Measurements from ENCODE around the gene GAD1. TPM values are rescaled to one million over a fixed set of nuclear protein-coding genes. Genes with fewer than 3 reads are reported as not detected.
A peak's percentile ranks its signal among the peaks of the same experiment; 100 is the strongest.

GAD1 gene
- polyA plus RNA-seq, 2 of the 4 experiments (the other 2 are of a cell fraction) = 0.15 to 0.48 TPM

DNA sequence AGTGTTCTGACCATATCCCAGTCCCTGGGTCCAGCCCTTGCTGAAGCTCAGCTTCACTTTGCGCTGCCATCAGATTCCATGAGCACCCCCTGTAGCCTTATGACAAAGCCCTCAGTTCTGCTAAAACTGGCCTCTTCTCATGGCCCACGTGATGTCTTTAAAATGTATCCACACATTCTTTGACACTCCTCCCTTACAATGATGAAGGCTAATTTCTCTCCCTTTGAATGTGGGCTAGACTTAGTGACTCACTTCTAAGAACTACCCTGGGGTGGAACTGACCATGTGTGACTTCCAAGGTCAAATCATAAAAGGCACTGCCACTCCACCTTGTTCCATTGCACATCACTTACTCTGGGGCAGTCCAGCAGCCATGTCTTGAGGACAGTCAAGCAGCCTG is 67.0 kb downstream of the GAD1 start:
- TF ChIP-seq ZFP36 (IDR thresholded peaks at IDR 0.05; ENCODE audit: borderline replicate concordance, partially characterized antibody) (no peak), MAX (IDR thresholded peaks at IDR 0.05) (no peak), EHMT2 (IDR thresholded peaks at IDR 0.05; ENCODE audit: low read depth) (no peak), RAD21 (conservative IDR thresholded peaks at IDR 0.05 in 1 of 2, IDR thresholded peaks at IDR 0.05 in 1 of 2) (no peak)
- TF ChIP-seq, protein P1, sequence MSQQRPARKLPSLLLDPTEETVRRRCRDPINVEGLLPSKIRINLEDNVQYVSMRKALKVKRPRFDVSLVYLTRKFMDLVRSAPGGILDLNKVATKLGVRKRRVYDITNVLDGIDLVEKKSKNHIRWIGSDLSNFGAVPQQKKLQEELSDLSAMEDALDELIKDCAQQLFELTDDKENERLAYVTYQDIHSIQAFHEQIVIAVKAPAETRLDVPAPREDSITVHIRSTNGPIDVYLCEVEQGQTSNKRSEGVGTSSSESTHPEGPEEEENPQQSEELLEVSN (IDR thresholded peaks at IDR 0.05; ENCODE audit: borderline replicate concordance, low read depth) = no peak
- no peak overlapping the region for H3K27ac ChIP-seq
- no peak for DNase-seq (ENCODE audit: low read depth in 1 of 2, low spot score in 1 of 2)
- FAIRE-seq = no peak
- H3K4me2 ChIP-seq = no peak overlapping the region
- WGBS (ENCODE audit: missing lambda C conversion rate) = 49% methylated on average over 2 of the region's 2 CpGs
- ChIA-PET CTCF (interaction anchor here (6.6 kb wide), 1 partner anchor 11 kb away, joined by 39 read pairs; no protein-coding TSS in a partner anchor), POLR2A (no interaction called here)
- ATAC-seq = no peak
- H3K4me3 ChIP-seq = no peak overlapping the region
- H3K9me3 ChIP-seq = no peaks in the 10 kb centered on the region
- no peaks in the 10 kb centered on the region for H3K4me1 ChIP-seq

GRCh38 chr2:170885130-170885791 is 68.6 kb downstream of the GAD1 start:
- ATAC-seq = peak; percentile 46 to 67; a peak in 4 of 6 replicates
- POLR2A ChIA-PET = no interaction called here
- Histone ChIP-seq H3K27ac (no peak overlapping the region), H3K4me2 (no peak overlapping the region), H3K4me1 (no peaks in the 10 kb centered on the region), H3K9me3 (no peaks in the 10 kb centered on the region), H3K4me3 (no peak overlapping the region)
- TF ChIP-seq HOXA7 (CRISPR knock-in tag; IDR thresholded peaks at IDR 0.05) = no peak
- TF ChIP-seq, protein P2, sequence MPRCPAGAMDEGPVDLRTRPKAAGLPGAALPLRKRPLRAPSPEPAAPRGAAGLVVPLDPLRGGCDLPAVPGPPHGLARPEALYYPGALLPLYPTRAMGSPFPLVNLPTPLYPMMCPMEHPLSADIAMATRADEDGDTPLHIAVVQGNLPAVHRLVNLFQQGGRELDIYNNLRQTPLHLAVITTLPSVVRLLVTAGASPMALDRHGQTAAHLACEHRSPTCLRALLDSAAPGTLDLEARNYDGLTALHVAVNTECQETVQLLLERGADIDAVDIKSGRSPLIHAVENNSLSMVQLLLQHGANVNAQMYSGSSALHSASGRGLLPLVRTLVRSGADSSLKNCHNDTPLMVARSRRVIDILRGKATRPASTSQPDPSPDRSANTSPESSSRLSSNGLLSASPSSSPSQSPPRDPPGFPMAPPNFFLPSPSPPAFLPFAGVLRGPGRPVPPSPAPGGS (IDR thresholded peaks at IDR 0.05) = no peak
- no peak for TF ChIP-seq TFCP2L1 (CRISPR knock-in tag; IDR thresholded peaks at IDR 0.05)
- no peak for TF ChIP-seq ESRRA (IDR thresholded peaks at IDR 0.05; ENCODE audit: borderline replicate concordance, low read length)
- no peak for TF ChIP-seq BHLHE40 (IDR thresholded peaks at IDR 0.05; ENCODE audit: low read depth, low read length)
- CTCF ChIA-PET = interaction anchor here (0.8 to 6.6 kb wide), 5 partner anchors 10 to 44 kb away, joined by 3 to 39 read pairs (median 5); partner anchors contain the start of gene GORASP2
- DNase-seq (ENCODE audit: low read depth in 1 of 2, low spot score in 1 of 2) = no peak
- FAIRE-seq = no peak
- 36% methylated on average over 5 of the region's 5 CpGs for WGBS (ENCODE audit: missing lambda C conversion rate)

DNA sequence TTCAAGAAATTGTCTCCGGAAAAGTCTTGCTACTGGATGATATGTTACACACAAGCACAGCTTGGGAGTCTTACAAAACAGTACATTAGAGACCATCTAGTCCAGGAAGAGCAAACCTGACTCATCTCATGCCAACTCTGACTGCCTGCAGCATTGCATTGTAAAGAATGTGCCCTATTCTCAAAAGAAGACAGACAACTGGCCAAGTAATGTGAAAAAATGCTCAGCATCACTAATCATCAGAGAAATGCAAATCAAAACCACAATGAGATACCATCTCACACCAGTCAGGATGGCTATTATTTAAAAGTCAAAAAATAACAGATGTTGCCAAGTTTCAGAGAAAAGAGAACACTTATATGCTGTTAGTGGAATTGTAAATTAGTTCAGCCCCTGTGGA is 69.7 kb downstream of the GAD1 start:
- FAIRE-seq (no peak), ATAC-seq (no peak)

More for the DNA sequence above, 69.7 kb downstream of the GAD1 start:
- H3K4me2 ChIP-seq = no peak overlapping the region
- no peak for TF ChIP-seq SMC3 (IDR thresholded peaks at IDR 0.05)
- TF ChIP-seq TP53 (CRISPR knock-in tag; IDR thresholded peaks at IDR 0.05) = no peak
- TF ChIP-seq HOXA7 (CRISPR knock-in tag; IDR thresholded peaks at IDR 0.05) = no peak
- TF ChIP-seq RAD21 (conservative IDR thresholded peaks at IDR 0.05 in 1 of 2, IDR thresholded peaks at IDR 0.05 in 1 of 2) = no peak
- no peak for TF ChIP-seq EP300 (IDR thresholded peaks at IDR 0.05)
- TF ChIP-seq, protein P2 (IDR thresholded peaks at IDR 0.05) = no peak
- TF ChIP-seq RNF2 (IDR thresholded peaks at IDR 0.05; ENCODE audit: borderline replicate concordance, low read depth) = no peak
- TF ChIP-seq HOXB13 (CRISPR knock-in tag; IDR thresholded peaks at IDR 0.05; ENCODE audit: low read depth) = no peak
- TF ChIP-seq, protein P1 (IDR thresholded peaks at IDR 0.05; ENCODE audit: borderline replicate concordance, low read depth) = no peak
- TF ChIP-seq RCOR1 (IDR thresholded peaks at IDR 0.05; ENCODE audit: low read depth, low read length) = no peak
- TF ChIP-seq SREBF2 (IDR thresholded peaks at IDR 0.05) = no peak
- TF ChIP-seq TFCP2L1 (CRISPR knock-in tag; IDR thresholded peaks at IDR 0.05) = no peak
- TF ChIP-seq, protein P3, sequence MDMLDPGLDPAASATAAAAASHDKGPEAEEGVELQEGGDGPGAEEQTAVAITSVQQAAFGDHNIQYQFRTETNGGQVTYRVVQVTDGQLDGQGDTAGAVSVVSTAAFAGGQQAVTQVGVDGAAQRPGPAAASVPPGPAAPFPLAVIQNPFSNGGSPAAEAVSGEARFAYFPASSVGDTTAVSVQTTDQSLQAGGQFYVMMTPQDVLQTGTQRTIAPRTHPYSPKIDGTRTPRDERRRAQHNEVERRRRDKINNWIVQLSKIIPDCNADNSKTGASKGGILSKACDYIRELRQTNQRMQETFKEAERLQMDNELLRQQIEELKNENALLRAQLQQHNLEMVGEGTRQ (IDR thresholded peaks at IDR 0.05) = no peak
- no peak for TF ChIP-seq RFX5 (IDR thresholded peaks at IDR 0.05)
- TF ChIP-seq NPAS2 (CRISPR knock-in tag; IDR thresholded peaks at IDR 0.05; ENCODE audit: borderline replicate concordance) = no peak
- TF ChIP-seq, protein P4, sequence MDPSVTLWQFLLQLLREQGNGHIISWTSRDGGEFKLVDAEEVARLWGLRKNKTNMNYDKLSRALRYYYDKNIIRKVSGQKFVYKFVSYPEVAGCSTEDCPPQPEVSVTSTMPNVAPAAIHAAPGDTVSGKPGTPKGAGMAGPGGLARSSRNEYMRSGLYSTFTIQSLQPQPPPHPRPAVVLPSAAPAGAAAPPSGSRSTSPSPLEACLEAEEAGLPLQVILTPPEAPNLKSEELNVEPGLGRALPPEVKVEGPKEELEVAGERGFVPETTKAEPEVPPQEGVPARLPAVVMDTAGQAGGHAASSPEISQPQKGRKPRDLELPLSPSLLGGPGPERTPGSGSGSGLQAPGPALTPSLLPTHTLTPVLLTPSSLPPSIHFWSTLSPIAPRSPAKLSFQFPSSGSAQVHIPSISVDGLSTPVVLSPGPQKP (IDR thresholded peaks at IDR 0.05; ENCODE audit: low read depth, low read length) = no peak
- TF ChIP-seq CBX2 (IDR thresholded peaks at IDR 0.05; ENCODE audit: borderline replicate concordance, low read depth) = no peak
- no peak for TF ChIP-seq JUN (IDR thresholded peaks at IDR 0.05)
- TF ChIP-seq EHMT2 (IDR thresholded peaks at IDR 0.05; ENCODE audit: low read depth) = no peak
- no peak overlapping the region for H3K27ac ChIP-seq
- H3K4me1 ChIP-seq = no peaks in the 10 kb centered on the region
- POLR2A ChIA-PET = no interaction called here
- 0% methylated on average over 1 of the region's 1 CpG for WGBS (ENCODE audit: missing lambda C conversion rate)
- H3K9me3 ChIP-seq = no peaks in the 10 kb centered on the region
- no peak for DNase-seq (ENCODE audit: low read depth in 1 of 2, low spot score in 1 of 2)
- CTCF ChIA-PET = interaction anchor here (0.6 to 6.6 kb wide), 3 partner anchors 10 to 635 kb away, joined by 3 to 39 read pairs (median 6); no protein-coding TSS in a partner anchor
- H3K4me3 ChIP-seq = no peak overlapping the region

Data from A549 (cell line).